ENCODE data around the gene MCUB. TPM values are rescaled to one million over a fixed set of nuclear protein-coding genes. Genes with fewer than 3 reads are reported as not detected.

The MCUB gene
- polyA plus RNA-seq, 1 donor from 2014 or later, result 3.9 TPM

- H3K79me2 ChIP-seq (replicated peaks; ENCODE audit: insufficient read depth, low read length), result peaks cover 3% of the 10 kb centered on the region
Measured at GRCh38 chr4:109723110-109723509, 163.1 kb downstream of the MCUB start.

GRCh38 chr4:109728385-109728784 is 168.3 kb downstream of the MCUB start:
- H2AFZ ChIP-seq (ENCODE audit: low read depth, low read length), result no peak overlapping the region
- no peaks in the 10 kb centered on the region for H3F3A ChIP-seq (ENCODE audit: insufficient read depth, low read length, poor library complexity, severe bottlenecking)
- no peaks in the 10 kb centered on the region for H3K36me3 ChIP-seq (ENCODE audit: insufficient read depth, low read length)
- H3K79me2 ChIP-seq (replicated peaks; ENCODE audit: insufficient read depth, low read length), result peaks cover 3% of the 10 kb centered on the region
- H3K4me2 ChIP-seq (ENCODE audit: low read length), result peak overlapping the region; percentile 75
- peak overlapping the region; percentile 76 for H3K9ac ChIP-seq (ENCODE audit: low read length)
- no peaks in the 10 kb centered on the region for H4K20me1 ChIP-seq (ENCODE audit: insufficient read depth)
- H3K27ac ChIP-seq (ENCODE audit: low read length), result no peak overlapping the region
- peak overlapping the region; percentile 73 for H3K4me3 ChIP-seq (ENCODE audit: low read length)
- no peaks in the 10 kb centered on the region for H3K9me3 ChIP-seq (ENCODE audit: low read length)
- H3K9me2 ChIP-seq (ENCODE audit: insufficient read depth, low read length), result no peaks in the 10 kb centered on the region
- H3K27me3 ChIP-seq (ENCODE audit: insufficient read depth, low read depth, low read length), result no peaks in the 10 kb centered on the region
- TF ChIP-seq TAF1 (IDR thresholded peaks at IDR 0.05; ENCODE audit: low read depth) (no peak), CTCF (IDR thresholded peaks at IDR 0.05; ENCODE audit: poor library complexity, severe bottlenecking) (no peak), EP300 (conservative IDR thresholded peaks at IDR 0.05; ENCODE audit: poor library complexity, severe bottlenecking) (no peak), EZH2 (IDR thresholded peaks at IDR 0.05; ENCODE audit: borderline replicate concordance, insufficient read depth, low read length, poor library complexity, severe bottlenecking) (no peak), POLR2AphosphoS5 (IDR thresholded peaks at IDR 0.05) (no peak), REST (IDR thresholded peaks at IDR 0.05; ENCODE audit: borderline replicate concordance) (no peak), RAD21 (conservative IDR thresholded peaks at IDR 0.05) (no peak)

More at GRCh38 chr4:109723110-109723509, 163.1 kb downstream of the MCUB start:
- Histone ChIP-seq H3K36me3 (ENCODE audit: insufficient read depth, low read length) (no peaks in the 10 kb centered on the region), H3K9ac (ENCODE audit: low read length) (no peak overlapping the region), H2AFZ (ENCODE audit: low read depth, low read length) (no peak overlapping the region), H3K9me3 (ENCODE audit: low read length) (no peaks in the 10 kb centered on the region), H4K20me1 (ENCODE audit: insufficient read depth) (no peaks in the 10 kb centered on the region), H3K27ac (ENCODE audit: low read length) (no peak overlapping the region), H3K9me2 (ENCODE audit: insufficient read depth, low read length) (no peaks in the 10 kb centered on the region), H3K27me3 (ENCODE audit: insufficient read depth, low read depth, low read length) (no peaks in the 10 kb centered on the region), H3K4me3 (ENCODE audit: low read length) (no peak overlapping the region), H3F3A (ENCODE audit: insufficient read depth, low read length, poor library complexity, severe bottlenecking) (no peaks in the 10 kb centered on the region), H3K4me2 (ENCODE audit: low read length) (no peak overlapping the region)
- TF ChIP-seq MXI1 (conservative IDR thresholded peaks at IDR 0.05; ENCODE audit: poor library complexity, severe bottlenecking) (no peak), POLR2AphosphoS5 (IDR thresholded peaks at IDR 0.05) (no peak), CTCF (IDR thresholded peaks at IDR 0.05; ENCODE audit: poor library complexity, severe bottlenecking) (no peak), TAF1 (IDR thresholded peaks at IDR 0.05; ENCODE audit: low read depth) (no peak), RAD21 (conservative IDR thresholded peaks at IDR 0.05) (no peak), EZH2 (IDR thresholded peaks at IDR 0.05; ENCODE audit: borderline replicate concordance, insufficient read depth, low read length, poor library complexity, severe bottlenecking) (no peak), EP300 (conservative IDR thresholded peaks at IDR 0.05; ENCODE audit: poor library complexity, severe bottlenecking) (no peak), REST (IDR thresholded peaks at IDR 0.05; ENCODE audit: borderline replicate concordance) (no peak), SMC3 (conservative IDR thresholded peaks at IDR 0.05; ENCODE audit: poor library complexity) (no peak)

All from neural cell (in vitro differentiated cells).